HEK293T (cell line): ENCODE data around the gene C16orf86.

Experiments used
- ARNT ChIP-seq: fragments of 450-650 bp; IDR thresholded peaks from 2 replicates; pipeline ENCODE4 v1.6.1; 2017; ENCODE audit warnings: mild to moderate bottlenecking
- CTBP1 ChIP-seq: fragments of 450-650 bp; IDR thresholded peaks from 2 replicates; pipeline ENCODE4 v1.6.1; 2016; ENCODE audit warnings: borderline replicate concordance
- ELF4 ChIP-seq: fragments of 450-650 bp; IDR thresholded peaks from 2 replicates; pipeline ENCODE4 v1.6.1; 2017; ENCODE audit warnings: antibody characterized with exemption
- HDGF ChIP-seq: fragments of 450-650 bp; IDR thresholded peaks from 2 replicates; pipeline ENCODE4 v1.6.1; 2017; ENCODE audit warnings: antibody characterized with exemption, borderline replicate concordance
- L3MBTL2 ChIP-seq: fragments of 450-650 bp; conservative IDR thresholded peaks from 2 replicates; pipeline ENCODE4 v1.6.1; 2016; ENCODE audit warnings: mild to moderate bottlenecking

DNA sequence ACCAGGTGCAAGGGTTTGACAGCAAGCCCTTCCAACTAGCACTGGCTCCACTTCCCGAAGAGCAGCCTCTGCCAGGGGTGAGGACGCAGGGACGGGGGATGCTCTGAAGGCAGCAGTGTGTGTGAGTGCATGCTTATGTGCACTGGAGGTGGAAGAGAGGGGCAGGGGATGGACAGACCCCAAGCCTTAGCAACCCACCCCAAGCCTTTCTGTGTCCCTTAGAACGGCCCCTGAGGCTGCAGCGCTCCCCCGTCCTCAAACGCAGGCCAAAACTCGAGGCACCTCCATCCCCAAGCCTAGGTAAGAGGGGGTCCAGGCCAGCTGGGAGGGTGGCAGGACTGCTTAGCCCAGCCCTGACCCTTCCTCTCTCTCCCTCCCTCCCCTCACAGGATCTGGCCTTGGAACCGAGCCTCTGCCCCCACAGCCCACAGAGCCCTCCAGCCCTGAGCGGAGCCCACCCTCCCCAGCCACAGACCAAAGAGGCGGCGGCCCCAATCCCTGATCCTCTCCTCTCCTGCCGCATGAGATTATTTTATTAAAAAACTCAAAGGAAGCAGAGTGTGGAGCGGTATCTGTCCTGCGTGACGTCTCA lies 9.5 kb upstream of the C16orf86 start:
- TF ChIP-seq CTBP1: no peak
- TF ChIP-seq ARNT: no peak
- TF ChIP-seq L3MBTL2: no peak
- TF ChIP-seq HDGF: no peak
- TF ChIP-seq ELF4: no peak
